Kidney epithelial cell (primary cell): ENCODE measurements around the gene EXOC6B. TPM values are rescaled to one million over a fixed set of nuclear protein-coding genes. Genes with fewer than 3 reads are reported as not detected.

Source experiments
- DNase-seq: peaks from one replicate; pipeline ENCODE4 v3.0.0-alpha.2; 2010; ENCODE audit warnings: low read depth
- H3K27me3 ChIP-seq: 2 replicates; pipeline ENCODE4 v1.6.0; 2011; ENCODE audit warnings: low read length; ENCODE audit not compliant: control insufficient read depth, insufficient read depth
- H3K36me3 ChIP-seq: 2 replicates; pipeline ENCODE4 v1.5.1; 2011; ENCODE audit warnings: low read length; ENCODE audit not compliant: control insufficient read depth, insufficient read depth
- H3K4me3 ChIP-seq: 2 replicates; pipeline ENCODE4 v1.5.1; 2011; ENCODE audit warnings: low read depth, mild to moderate bottlenecking, control low read depth, low read length
- CTCF ChIP-seq: IDR thresholded peaks from 2 replicates; pipeline ENCODE4 v1.5.1; 2011; ENCODE audit warnings: mild to moderate bottlenecking, moderate library complexity, low read length, control low read depth, inconsistent platforms; ENCODE audit not compliant: insufficient read depth, poor library complexity, severe bottlenecking
- total RNA-seq: library from RNA; depleted of rRNA; stranded (reverse); fragments of >200 nt; gene quantifications from 2 replicates; pipeline ENCODE4 v1.2.3, GENCODE V29; 2015

Gene EXOC6B
- total RNA-seq, 1 donor from 2014 or later = 21.8 TPM

GRCh38 chr2:72236445-72237067 is 589.3 kb downstream of the EXOC6B start:
- no peak overlapping the region for H3K4me3 ChIP-seq
- peak; percentile 21 for DNase-seq
- TF ChIP-seq CTCF = no peak
- H3K36me3 ChIP-seq = no peaks in the 10 kb centered on the region
- no peaks in the 10 kb centered on the region for H3K27me3 ChIP-seq

GRCh38 chr2:72235497-72236415 is 590.1 kb downstream of the EXOC6B start:
- Histone ChIP-seq H3K4me3 (no peak overlapping the region), H3K36me3 (no peaks in the 10 kb centered on the region), H3K27me3 (no peaks in the 10 kb centered on the region)
- no peak for TF ChIP-seq CTCF
- no peak for DNase-seq

GRCh38 chr2:72233211-72233610 is 592.6 kb downstream of the EXOC6B start:
- H3K4me3 ChIP-seq = no peak overlapping the region
- DNase-seq = no peak
- no peaks in the 10 kb centered on the region for H3K36me3 ChIP-seq
- TF ChIP-seq CTCF = no peak
- no peaks in the 10 kb centered on the region for H3K27me3 ChIP-seq

- H3K27me3 ChIP-seq = no peaks in the 10 kb centered on the region
- no peak for DNase-seq
- TF ChIP-seq CTCF = no peak
- no peak overlapping the region for H3K4me3 ChIP-seq
- no peaks in the 10 kb centered on the region for H3K36me3 ChIP-seq
These were observed 602.8 kb downstream of the EXOC6B start for GRCh38 chr2:72222829-72223564.

GRCh38 chr2:72220170-72220569 is 605.7 kb downstream of the EXOC6B start:
- Histone ChIP-seq H3K4me3 (no peak overlapping the region), H3K27me3 (no peaks in the 10 kb centered on the region), H3K36me3 (no peaks in the 10 kb centered on the region)
- no peak for DNase-seq
- peak; percentile 36 for TF ChIP-seq CTCF
